LHCN-M2 (cell line): ENCODE results near the gene FAM83C. TPM values are rescaled to one million over a fixed set of nuclear protein-coding genes. Genes with fewer than 3 reads are reported as not detected.
A peak's percentile ranks its signal among the peaks of the same experiment; 100 is the strongest.

Experiments
- DNase-seq: peaks from one replicate; pipeline ENCODE4 v3.0.0-alpha.2; 2012; ENCODE audit warnings: low read depth
- total RNA-seq: library from RNA; depleted of rRNA; stranded (reverse); fragments of >200 nt; gene quantifications from 2 replicates; pipeline ENCODE4 v1.2.3, GENCODE V29; 2014

FAM83C gene
- total RNA-seq, 1 experiment from 2014 or later = not detected

GRCh38 chr20:35299780-35300179 lies 7.6 kb upstream of the FAM83C start:
- DNase-seq = no peak

DNA sequence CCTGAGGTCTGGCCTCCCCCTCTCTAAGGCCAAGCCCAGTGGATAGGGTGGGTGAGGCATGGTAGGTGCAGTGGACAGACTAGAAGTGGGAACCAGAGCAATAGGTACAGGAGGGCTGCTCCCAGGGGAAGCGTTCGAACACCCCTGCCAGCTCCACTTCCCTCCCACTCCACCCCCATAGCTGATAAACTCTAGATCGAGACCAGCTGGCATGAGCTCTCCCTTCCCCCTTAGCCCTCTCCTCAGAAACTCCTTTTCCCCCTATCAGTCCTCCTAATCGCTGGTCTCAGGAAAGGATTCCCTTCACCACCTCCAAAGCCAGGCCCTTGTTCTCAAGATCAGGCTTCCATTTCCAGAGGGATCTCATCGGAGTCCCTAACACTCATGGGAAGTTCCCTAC lies 6.0 kb upstream of the FAM83C start:
- no peak for DNase-seq

DNA sequence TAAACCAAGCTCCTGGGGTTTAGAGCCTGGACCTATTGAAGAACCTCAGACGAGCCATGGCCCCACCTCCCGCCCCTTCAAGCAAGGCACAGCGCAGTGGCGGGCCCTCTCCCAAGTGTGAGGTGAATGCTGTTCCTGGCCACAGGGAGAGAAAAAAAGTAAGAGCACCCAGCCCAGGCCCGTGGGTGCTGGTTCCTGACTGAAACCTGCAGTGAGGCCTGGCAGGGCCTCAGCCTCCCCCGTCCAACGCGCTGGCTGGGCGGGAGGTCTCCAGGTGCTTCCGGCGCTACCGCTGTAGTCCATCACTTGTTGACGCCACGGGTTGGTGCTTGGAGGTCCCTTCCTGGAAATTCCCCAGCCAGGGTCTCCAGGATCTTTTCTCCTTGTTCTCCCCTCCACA lies 5.5 kb upstream of the FAM83C start:
- DNase-seq = no peak

DNA sequence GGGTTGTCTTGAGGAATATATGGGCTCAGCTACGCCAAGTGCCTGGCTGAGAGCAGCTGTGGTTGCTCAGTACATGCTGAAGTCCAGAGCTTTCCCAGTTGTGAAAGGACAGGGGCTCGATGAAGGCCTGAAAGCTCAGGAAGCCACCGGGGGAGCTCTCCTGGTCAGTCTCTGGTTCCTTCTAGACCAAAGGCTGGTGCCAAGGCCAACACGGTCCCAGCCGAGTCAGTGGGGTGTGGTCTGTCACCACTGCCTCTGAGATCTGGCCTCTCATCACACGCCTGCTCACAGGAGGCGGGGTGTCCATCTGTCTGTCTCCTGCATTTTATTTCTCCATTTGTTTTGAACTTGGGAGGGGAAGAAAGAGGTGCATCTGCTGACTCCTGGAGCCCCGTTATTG lies 4.9 kb upstream of the FAM83C start:
- peak; percentile 57 for DNase-seq

GRCh38 chr20:35296101-35296554 lies 3.9 kb upstream of the FAM83C start:
- no peak for DNase-seq

- DNase-seq = no peak
These were observed 3.4 kb upstream of the FAM83C start for GRCh38 chr20:35295674-35296073.

DNA sequence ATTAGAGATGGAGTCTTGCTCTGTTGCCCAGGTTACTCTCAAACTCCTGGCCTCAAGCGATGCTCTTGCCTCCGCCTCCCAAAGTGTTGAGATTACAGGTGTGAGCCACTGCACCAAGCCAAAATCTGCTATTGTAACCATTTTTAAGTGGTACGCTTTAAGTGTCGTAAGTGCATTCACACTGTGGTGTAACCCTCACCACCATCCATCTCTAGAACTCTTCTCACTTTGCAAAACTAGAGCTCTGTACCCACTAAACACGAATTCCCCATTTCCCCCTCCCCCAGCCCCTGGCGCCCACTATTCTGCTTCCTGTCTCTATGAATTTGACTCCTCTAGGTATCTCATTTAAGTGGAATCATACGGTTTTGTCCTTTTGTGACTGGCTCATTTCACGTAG lies 2.8 kb upstream of the FAM83C start:
- DNase-seq = no peak

GRCh38 chr20:35294293-35294685 lies 2.1 kb upstream of the FAM83C start:
- no peak for DNase-seq

DNA sequence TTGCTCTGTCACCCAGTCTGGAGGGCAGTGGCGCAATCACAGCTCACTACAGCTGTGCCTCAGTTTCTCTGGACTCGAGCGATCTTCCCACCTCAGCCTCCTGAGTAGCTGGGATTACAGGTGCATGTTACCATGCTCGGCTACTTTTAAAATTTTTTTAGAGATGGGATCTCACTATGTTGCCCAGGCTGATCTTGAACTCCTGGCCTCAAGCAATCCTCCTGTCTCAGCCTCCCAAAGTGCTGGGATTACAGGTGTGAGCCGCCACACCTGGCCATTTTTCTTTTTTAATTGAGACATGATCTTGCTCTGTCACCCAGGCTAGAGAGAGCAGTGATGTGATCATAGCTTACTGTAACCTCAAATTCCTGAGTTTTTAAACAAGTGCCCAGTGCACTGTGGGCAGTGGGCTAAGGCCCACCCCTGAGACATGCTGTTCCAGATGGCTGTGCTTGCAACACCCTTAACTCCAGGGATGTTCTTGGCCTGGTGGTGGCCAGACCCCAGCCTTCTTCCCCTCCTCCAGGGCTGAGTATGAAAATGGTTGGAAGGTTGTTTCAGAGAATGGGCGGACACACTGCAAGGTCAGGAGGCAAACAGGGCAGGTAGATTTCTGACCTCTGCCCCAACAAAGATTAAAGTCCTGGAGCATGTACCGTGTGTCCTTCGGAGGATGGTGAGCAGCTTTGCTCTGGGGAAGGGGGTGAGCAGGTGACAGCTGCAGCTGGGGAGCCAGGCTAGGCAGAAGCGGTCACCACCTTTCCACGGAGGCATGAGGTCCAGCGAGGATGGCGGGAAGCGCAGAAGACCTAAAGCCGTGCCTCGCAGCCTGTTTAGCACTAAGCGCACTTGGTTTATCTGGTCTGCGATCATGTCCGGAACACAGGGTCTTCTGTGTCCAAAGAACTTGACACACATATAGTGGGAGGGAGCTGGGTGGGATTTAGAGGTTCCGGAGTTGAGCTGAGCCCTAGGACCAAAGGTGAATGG lies 1.4 kb upstream of the FAM83C start:
- DNase-seq = no peak

GRCh38 chr20:35292504-35293285 lies 470 bp upstream of the FAM83C start:
- DNase-seq = no peak

DNA sequence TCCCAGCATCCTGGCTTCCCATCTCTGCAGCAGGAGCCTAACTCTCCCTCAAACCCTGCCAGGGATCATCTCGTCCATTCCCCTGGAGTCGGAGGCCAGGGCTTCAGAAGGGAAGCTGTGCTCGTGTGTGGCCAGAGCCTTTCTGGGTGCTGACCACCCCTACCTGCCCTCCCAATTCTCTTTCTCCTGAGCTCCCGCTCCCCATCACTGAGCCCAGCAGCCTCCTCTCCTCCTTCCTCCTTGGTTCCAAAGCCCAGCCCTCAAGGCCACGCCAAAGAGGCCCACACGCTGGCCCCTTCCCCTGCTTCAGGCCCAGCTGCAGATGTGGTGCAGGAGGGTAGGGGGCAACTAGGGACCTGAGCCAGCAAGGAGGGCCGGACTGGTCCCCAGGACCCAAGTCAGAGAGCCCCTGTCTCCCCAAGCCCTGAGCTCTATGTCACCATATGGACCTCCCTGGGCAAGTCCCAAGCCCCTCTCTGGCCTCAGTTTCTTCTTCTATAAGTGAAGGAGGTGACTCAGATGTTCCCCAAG lies 1.3 kb downstream of the FAM83C start:
- DNase-seq = no peak

GRCh38 chr20:35290186-35290886 lies 1.9 kb downstream of the FAM83C start:
- no peak for DNase-seq

- DNase-seq = no peak
These were observed 3.7 kb downstream of the FAM83C start for GRCh38 chr20:35288325-35289060.

DNA sequence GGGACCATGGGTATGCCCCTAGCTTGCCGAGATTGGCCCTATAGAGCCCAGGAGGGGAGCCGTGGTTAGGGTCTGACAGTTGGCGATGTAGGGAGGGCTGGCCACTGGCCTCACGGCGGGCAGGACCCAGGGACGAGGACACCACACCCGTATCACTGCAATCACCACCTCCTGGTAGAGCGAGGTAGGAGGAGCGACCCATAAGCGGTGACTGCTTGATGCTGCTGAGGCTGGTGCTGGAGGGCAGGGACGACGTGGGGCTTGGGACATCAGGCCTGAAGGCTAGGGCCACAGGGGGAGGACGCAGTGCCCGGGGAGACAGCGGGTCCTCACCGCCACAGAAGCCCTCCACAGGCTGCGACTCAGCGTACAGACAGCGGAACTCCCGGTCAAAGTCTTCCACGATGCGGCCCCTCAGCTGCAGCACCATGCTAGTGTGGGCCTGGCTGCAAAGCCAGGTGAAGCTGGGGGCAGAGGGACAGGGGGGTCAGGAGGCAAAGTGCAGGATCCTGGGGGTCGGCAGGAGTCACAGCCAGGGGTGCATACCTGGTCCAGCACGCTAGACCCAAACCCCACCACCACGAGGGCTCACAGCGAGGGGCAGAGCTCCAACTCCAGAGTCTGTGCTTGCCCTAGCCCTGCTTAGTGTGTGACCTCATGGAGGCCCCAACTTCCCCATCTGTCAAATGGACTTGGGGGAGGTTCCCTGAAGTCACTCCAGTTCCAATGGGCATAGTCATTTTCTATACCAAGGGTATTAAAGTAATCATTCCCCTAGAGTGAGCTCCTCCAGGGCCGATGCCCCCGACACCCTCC lies 4.5 kb downstream of the FAM83C start:
- no peak for DNase-seq

- no peak for DNase-seq
These were observed 5.2 kb downstream of the FAM83C start for GRCh38 chr20:35286899-35287508.

DNA sequence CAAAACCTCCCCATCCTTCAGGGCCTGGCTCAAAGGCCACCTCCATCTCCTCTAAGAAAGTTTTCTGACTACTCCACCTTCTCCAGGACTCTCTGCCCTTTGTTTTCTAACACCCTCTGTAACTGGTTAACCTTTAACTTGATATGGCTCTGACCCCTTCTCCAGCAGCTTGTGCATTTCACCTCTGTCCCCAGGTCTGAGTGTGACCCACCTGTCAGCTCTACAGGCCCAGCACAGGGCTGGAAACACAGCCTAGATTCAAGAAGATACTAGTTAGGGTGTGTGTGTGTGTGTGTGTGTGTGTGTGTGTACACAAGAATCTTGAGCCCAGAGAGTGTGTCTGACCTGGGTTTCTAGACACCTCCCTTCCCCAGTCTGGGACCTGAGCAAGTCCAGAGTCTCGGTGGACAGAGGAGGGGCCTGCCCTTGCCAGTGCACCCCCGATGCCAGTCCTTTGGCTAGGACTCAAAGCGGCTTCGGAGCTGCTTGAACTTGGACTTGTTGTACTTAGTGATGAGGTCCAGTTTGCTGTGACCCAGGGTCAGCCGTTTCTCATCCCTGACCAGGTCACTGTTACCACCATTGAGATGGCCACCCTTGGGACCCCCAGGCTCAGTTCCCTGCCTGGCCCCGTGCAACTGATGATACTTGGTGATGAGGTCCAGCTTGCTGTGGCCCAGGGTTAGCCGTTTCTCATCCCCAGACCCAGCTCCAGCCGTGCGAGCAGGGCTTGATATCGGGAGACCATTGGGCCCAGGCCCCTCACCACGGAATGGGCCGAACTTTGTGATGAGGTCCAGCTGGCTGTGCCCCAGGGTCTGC lies 5.9 kb downstream of the FAM83C start:
- DNase-seq = no peak

DNA sequence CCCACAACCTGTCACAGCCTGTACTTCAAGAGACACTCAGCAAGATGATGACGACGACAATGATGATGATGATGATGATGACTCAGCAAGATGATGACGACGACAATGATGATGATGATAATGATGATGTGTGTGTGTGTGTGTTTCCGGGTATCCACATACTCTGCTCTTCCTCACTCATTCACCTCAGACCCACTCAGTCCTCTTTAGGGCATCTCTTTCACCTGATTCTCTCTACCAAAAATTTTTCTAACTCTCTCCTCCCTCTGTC lies 6.5 kb downstream of the FAM83C start:
- no peak for DNase-seq

DNA sequence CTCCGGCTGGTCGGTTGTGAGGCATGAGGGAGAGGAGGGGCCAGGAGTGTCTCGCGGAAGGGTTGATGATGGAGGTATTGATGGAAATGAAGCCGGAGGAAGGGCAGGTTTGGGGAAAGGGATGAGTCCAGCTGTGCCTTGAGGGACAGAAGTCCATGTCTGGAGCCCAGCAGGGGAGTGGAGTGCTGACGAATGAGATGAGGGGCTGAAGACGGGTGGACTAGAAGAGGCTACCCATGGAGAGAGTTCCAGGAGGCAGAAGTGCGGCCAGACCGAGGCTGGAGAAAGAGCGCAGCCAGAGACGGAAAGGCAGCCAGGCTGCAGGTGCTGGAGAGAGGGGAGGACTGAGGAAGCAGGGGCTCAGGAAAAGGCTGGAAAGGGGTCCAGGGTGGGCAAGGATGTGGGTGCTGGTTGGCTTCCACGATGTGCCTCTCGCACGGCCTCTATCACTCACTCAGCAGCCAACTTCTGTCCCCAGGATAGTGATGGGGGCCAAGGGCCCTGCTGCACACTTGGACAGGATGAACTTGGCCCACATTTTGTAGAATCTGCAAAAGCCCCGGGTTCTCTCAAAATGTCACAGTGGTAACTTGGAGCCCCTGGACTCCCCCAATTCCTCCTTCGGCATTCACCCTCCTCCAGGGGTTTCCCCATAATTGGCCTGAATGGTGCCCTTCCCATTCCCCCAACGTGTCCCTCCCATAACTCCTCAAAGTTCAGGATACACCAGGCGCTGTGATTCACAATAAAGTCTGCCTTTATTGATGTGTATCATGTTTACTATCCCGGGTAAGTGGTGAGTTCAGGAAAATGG lies 7.0 kb downstream of the FAM83C start:
- DNase-seq = no peak
